CD4-positive, alpha-beta T cell treated with Interleukin-17A for 4 hours (primary cell): ENCODE measurements around the gene PRIMA1.

ENCODE experiments used
- DNase-seq: peaks from one replicate; pipeline ENCODE4 v3.0.0-alpha.2; 2020; ENCODE audit warnings: mixed read lengths

Gene PRIMA1

GRCh38 chr14:93708800-93709199 lies 79.5 kb downstream of the PRIMA1 start:
- DNase-seq = no peak

DNA sequence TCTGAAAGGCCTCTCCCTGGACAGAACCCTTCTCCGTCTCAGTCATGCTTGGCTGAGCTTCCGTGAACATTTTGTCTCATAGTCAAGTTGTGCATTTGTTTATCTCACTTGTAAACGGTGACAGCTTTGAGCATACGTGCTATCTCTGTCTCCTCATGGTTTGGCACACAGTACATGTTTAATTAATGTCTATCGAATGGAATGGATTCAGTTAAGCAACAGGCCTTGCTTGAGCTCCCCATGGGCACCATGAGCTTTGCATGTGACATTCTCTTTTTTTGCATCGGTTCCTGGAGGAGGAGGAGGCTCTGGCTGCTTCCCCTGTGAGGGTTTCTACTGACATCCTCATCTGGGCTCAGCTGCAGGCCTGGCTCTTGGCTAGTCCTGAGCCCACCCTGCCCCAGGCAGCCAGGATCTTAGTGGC lies 80.0 kb downstream of the PRIMA1 start:
- DNase-seq = no peak

DNA sequence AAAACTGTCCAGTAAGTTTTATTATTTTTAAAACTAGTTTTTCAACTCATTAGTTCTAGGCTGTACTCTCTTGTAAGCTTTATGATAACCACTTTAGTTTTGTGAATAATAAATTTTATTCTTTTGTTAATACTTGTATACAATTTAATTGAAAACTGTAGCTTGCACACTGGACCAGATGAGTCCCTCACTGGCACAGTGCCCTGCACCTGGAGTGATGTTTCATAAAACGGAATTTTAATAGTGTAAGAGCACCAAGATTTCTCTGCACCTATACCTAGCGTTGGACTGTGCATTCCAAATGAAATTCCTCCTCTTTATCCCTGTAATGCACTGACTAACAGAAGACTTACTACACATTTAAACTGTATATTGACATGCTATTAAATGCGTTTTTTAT lies 80.8 kb downstream of the PRIMA1 start:
- no peak for DNase-seq

DNA sequence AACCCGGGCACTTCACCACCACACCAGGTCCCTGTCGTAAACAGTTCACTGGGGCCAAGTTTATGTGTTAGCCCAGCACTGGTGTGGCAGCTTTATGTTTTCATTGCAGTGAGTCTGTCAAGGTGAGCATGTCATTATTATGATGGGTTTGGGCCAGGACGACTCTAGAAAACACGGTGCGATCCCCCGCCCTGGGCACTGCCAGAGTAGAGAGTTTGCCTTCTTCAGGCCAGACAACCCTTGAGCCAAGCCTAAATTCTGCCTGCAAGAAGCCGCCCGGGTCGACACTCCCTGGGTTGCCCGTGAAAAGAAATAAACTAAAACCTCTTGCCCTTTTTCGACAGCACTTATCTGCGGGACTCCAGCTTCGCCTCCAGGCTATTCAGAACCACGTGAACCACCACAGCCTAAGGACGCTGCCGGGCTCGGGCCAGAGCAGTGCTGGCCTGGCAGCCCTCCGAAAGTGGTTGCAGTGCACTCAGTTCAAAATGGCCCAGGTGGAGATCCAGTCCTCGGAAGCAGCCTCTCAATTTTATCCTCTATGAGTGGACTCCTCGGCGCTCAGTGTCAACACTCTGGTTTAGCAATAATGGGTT lies 81.8 kb downstream of the PRIMA1 start:
- no peak for DNase-seq

- no peak for DNase-seq
These were observed 82.7 kb downstream of the PRIMA1 start for GRCh38 chr14:93705513-93706156.

DNA sequence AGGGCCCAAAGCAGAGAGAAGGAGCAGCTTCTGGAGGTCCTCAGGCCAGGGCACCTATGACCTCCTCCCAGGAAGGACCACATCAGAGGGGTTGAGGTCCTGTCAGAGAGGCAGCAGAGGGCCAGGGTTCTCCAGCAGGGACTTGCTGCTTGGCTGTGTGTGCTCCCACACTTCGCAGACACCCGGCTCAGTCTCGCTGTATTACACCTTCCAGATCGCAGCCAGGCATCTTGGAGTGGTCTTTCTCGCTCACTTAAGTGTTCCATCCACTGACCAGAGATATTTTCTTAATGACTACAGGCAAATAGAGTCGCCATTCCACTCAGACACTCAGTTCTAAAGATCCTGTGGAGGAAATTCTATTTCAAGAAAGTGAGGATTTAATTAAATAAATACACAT lies 84.3 kb downstream of the PRIMA1 start:
- DNase-seq = no peak

- DNase-seq = no peak
These were observed 85.3 kb downstream of the PRIMA1 start for GRCh38 chr14:93702946-93703345.

GRCh38 chr14:93701562-93701961 lies 86.7 kb downstream of the PRIMA1 start:
- DNase-seq = no peak

- DNase-seq = no peak
These were observed 87.4 kb downstream of the PRIMA1 start for GRCh38 chr14:93700928-93701327.

- DNase-seq = no peak
These were observed 94.4 kb downstream of the PRIMA1 start for GRCh38 chr14:93693914-93694313.

GRCh38 chr14:93691042-93691780 lies 97.1 kb downstream of the PRIMA1 start:
- DNase-seq = no peak

DNA sequence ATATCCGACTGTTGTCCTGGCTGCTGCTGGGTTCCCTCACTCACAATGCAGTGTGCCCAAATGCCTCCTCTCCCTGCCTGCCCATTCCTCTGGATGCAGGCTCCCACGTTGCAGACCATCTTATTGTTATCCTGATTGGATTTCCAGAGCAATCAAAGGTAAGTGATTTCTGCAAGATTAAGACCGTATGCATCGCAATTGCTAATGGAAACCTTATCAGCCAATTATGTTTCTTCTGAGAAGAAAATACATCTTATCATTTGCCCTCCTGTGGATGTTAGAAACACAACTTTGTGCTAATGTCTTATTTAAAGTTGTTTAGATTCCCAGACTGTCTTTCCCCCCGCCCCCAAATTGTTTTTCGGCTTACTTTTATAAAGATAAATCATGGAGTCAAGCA lies 98.1 kb downstream of the PRIMA1 start:
- DNase-seq = no peak

GRCh38 chr14:93688820-93689219 lies 99.5 kb downstream of the PRIMA1 start:
- no peak for DNase-seq

- no peak for DNase-seq
These were observed 100.0 kb downstream of the PRIMA1 start for GRCh38 chr14:93688239-93688666.

DNA sequence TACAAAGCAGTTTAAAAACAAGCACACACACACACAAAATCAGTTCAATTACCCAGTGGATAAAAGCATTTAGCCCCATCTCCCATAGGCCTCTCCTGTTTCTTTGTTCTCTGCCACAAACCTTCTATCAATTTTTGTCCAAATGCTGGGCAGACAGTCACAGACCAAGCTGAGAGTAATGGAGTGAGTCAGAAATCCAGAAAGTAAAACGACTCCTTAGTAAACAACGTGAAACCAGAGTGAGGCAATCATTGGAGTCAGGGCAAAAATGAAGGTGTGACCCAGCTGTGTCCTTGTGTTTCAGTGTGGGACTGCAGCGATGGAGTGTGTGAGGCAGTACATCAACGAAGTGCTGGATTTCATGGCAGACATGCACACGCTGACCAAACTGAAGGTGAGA lies 102.0 kb downstream of the PRIMA1 start:
- DNase-seq = no peak

DNA sequence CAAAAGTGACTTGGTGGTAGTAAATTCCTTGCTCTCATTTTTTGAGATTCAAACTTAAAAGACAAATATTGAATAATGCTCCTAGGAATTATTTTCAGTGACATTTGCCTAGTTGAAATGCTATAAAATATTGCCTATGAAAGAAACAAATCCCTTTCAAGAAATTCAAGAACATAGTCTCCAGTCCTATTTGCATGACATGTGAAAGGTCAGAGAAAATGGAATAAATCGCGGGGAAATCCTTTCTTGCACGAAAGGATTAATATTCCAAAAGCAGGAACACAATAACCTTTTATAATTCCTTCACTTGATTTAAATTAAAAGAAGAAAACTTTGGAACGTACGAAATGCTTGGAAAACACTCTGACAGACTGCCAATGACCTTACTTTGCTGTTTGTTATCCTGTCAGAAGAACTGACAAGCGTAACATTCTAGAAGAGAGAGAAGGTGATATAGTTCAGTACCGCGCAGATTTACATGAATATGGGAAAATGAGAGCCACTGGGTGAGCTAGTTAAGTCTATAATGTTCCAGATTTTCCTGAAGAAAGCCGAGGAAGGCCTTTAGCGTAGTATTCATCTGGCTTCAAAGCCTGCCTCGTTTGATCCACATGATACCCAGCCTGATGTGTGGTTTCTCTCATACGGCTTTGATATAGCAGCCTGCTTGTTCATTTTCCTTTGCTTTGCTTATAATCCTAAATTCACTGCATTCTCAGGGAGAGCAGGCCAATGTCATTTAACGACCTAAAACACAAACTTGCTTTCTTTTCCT lies 103.0 kb downstream of the PRIMA1 start:
- no peak for DNase-seq

DNA sequence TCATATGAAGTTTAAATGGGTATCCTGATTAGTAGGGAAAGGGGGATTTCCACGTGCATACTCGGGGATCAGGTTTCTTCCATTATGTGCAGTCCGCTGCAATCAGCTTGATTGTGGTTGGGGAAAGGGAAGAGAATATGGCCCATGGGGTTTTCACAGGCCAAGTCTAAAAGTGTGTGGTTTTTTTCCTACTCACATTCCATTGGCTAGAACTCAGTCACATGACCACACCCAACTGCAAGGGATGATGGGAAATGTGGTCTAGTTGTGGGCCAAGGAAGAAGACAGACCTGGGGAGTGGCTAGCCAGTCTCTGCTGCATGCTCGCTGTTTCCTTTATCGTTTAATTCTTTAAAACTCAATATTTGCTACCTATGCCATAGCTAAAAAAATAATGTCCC lies 105.1 kb downstream of the PRIMA1 start:
- DNase-seq = no peak

- DNase-seq = no peak
These were observed 105.8 kb downstream of the PRIMA1 start for GRCh38 chr14:93682459-93682858.

GRCh38 chr14:93676416-93676958 lies 111.8 kb downstream of the PRIMA1 start:
- no peak for DNase-seq

DNA sequence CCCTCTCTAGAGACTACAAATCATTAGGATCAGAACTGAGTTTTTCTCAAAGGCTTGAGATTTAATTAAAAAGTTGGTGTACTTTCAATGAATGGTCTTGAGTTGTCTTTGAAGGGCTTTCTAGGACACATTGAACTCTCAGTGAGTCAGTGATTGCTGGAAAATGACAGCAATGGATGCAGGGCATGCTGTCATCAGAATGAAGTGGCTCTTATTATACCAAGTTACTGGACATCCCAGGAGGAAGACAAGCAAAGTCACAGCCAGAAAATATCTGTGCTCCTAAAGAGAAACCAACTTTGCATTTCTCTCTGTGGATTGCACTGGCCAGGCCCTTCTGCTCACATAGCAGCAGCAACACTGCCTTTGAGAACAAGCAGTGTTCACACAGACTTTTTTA lies 112.6 kb downstream of the PRIMA1 start:
- no peak for DNase-seq

- DNase-seq = no peak
These were observed 113.9 kb downstream of the PRIMA1 start for GRCh38 chr14:93674343-93674742.

- DNase-seq = no peak
These were observed 118.7 kb downstream of the PRIMA1 start for GRCh38 chr14:93669632-93670031.
